Calu3 (cell line): Measurements from ENCODE around the gene GPR158. TPM values are rescaled to one million over a fixed set of nuclear protein-coding genes. Genes with fewer than 3 reads are reported as not detected.

ENCODE experiments used
- BruUV-seq: library from RNA; stranded (reverse); fragments of 400-500 nt; replicated peaks from 2 replicates; lab custom pipeline; 2021; lab: Mats Ljungman, UMichigan
- CTCF ChIA-PET: fragments of 300-600 bp; sonication (Branson Sonifier 250); formaldehyde crosslinking; loops from one replicate; lab custom pipeline; 2022; ENCODE audit warnings: antibody characterized with exemption; lab: Charles Lee
- DNase-seq: peaks from one replicate; pipeline ENCODE4 v3.0.0; 2022
- H3K27ac Mint-ChIP-seq: one replicate; pipeline ENCODE4 v1.8.0; 2022; ENCODE audit warnings: mixed read lengths; ENCODE audit not compliant: unreplicated experiment
- H3K27me3 Mint-ChIP-seq: one replicate; pipeline ENCODE4 v1.8.0; 2022; ENCODE audit warnings: mixed read lengths; ENCODE audit not compliant: unreplicated experiment
- H3K36me3 Mint-ChIP-seq: one replicate; pipeline ENCODE4 v1.8.0; 2022; ENCODE audit warnings: mild to moderate bottlenecking, moderate library complexity, mixed read lengths; ENCODE audit not compliant: insufficient read depth, unreplicated experiment
- H3K4me1 Mint-ChIP-seq: one replicate; pipeline ENCODE4 v1.8.0; 2022; ENCODE audit warnings: mild to moderate bottlenecking, low read depth, mixed read lengths; ENCODE audit not compliant: unreplicated experiment
- H3K4me3 Mint-ChIP-seq: one replicate; pipeline ENCODE4 v1.8.0; 2022; ENCODE audit warnings: mild to moderate bottlenecking, low read depth, moderate library complexity, mixed read lengths; ENCODE audit not compliant: unreplicated experiment
- H3K9me3 Mint-ChIP-seq: one replicate; pipeline ENCODE4 v1.8.0; 2022; ENCODE audit warnings: low read depth, mixed read lengths; ENCODE audit not compliant: unreplicated experiment
- CTCF ChIP-seq: fragments of 200-600 bp; IDR thresholded peaks from one replicate; pipeline ENCODE4 v1.8.0; 2022; ENCODE audit warnings: antibody characterized with exemption; ENCODE audit not compliant: unreplicated experiment
- intact Hi-C: fragments of 100-400 bp; cut with micrococcal nuclease; formaldehyde crosslinking; loops from one replicate; pipeline ENCODE4 v1.10.0; 2022; ENCODE audit not compliant: unreplicated experiment
- total RNA-seq: library from RNA; stranded (reverse); gene quantifications from 2 replicates; pipeline ENCODE4 v1.2.3, GENCODE V29; 2022

The GPR158 gene
- total RNA-seq, 1 experiment from 2014 or later, result not detected

DNA sequence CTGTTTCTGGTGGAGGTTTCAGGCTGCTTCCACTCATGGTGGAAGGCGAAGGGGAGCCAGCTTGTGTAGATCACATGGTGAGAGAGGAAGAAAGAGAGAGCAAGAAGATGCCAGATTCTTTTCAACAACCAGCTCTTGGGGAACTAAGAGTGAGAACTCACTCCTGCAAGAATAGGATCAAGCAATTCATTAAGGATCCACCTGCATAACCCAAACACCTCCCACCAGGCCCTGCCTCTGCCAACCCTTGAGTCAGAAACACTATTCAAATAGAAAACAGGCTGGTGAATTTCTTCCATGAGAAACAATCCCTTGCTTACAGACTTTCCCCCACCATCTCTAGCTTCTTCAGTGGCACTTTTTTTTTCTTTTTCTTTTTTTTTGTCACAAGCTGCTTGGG, 317.2 kb downstream of the GPR158 start:
- no peak for DNase-seq
- Mint-ChIP-seq H3K4me3 (no peak overlapping the region), H3K4me1 (peaks cover 38% of the 10 kb centered on the region), H3K36me3 (peaks cover 5% of the 10 kb centered on the region), H3K9me3 (no peaks in the 10 kb centered on the region), H3K27me3 (peaks cover 9% of the 10 kb centered on the region), H3K27ac (peak overlapping the region; percentile 63)
- BruUV-seq, result no TSS peak
- CTCF ChIA-PET, result no interaction called here
- TF ChIP-seq CTCF, result no peak
- intact Hi-C loops, result no loop called here

GRCh38 chr10:25492680-25493079, 317.9 kb downstream of the GPR158 start:
- H3K4me3 Mint-ChIP-seq, result no peak overlapping the region
- H3K9me3 Mint-ChIP-seq, result no peaks in the 10 kb centered on the region
- CTCF ChIA-PET, result no interaction called here
- peaks cover 9% of the 10 kb centered on the region for H3K27me3 Mint-ChIP-seq
- intact Hi-C loops, result no loop called here
- DNase-seq, result no peak
- BruUV-seq, result no TSS peak
- H3K4me1 Mint-ChIP-seq, result peaks cover 38% of the 10 kb centered on the region
- peak overlapping the region; percentile 63 for H3K27ac Mint-ChIP-seq
- peaks cover 5% of the 10 kb centered on the region for H3K36me3 Mint-ChIP-seq
- TF ChIP-seq CTCF, result no peak

DNA sequence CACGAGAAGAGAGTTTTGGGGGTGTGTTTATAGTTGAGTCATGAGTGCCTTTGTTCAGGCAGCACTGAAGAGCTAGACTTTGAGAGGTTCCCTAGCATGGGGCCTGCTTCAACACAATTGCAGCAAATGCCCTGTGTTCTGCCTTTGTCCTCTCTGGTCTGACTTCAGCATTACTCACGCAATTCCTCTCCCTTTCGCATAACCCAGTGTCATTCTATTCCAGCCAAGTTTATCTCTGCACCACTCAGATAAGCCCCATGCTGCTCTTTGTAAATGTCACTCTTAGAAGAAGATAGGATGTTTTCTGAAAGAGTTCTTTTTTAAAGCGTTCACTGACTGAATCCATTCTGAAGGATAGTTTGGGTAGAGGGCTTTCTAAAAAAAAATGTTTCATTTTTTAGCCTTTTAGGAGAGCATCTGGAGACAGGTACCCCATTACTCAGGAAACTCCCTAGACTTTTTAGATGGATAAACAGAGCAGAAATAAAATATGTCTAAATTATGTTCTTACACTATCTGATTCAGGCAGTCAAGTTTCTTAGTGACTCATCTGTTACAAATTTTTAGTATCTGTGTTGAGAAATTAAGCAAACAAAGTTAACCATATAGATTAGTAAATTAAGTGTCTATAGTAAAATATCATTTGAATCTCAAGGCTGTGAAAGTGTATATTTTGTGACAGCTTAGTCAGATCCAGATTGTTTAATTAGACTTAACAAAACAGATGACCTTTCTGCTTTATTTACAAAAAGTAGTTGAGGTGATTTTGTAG, 318.5 kb downstream of the GPR158 start:
- TF ChIP-seq CTCF, result no peak
- Mint-ChIP-seq H3K4me3 (no peak overlapping the region), H3K36me3 (peaks cover 5% of the 10 kb centered on the region), H3K27ac (peak overlapping the region; percentile 63), H3K9me3 (no peaks in the 10 kb centered on the region), H3K4me1 (peaks cover 38% of the 10 kb centered on the region), H3K27me3 (peaks cover 9% of the 10 kb centered on the region)
- no TSS peak for BruUV-seq
- CTCF ChIA-PET, result no interaction called here
- intact Hi-C loops, result no loop called here
- DNase-seq, result peak; percentile 41

DNA sequence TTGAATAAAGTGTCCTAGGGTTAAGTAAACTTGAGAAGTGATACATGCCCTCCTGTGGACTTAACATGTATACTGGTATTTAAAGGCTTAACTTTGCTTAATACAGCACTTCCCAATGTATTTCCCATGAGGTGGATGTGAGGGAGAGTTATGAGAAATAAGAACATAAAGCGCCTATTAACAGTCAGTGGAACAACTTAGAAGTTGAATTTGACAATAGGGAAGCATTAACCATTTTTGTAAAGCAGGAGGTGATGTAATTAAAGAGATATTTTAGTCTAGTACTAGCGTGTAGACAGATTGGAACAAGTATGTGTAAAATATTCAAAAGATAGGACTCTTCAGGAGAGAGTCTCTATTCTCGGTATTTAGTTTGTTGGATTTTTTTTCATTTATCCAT, 322.4 kb downstream of the GPR158 start:
- intact Hi-C loops, result no loop called here
- BruUV-seq, result no TSS peak
- no peak for DNase-seq
- Mint-ChIP-seq H3K4me1 (peaks cover 30% of the 10 kb centered on the region), H3K36me3 (peaks cover under 1% of the 10 kb centered on the region), H3K27me3 (peaks cover 9% of the 10 kb centered on the region), H3K4me3 (no peak overlapping the region), H3K27ac (no peak overlapping the region), H3K9me3 (no peaks in the 10 kb centered on the region)
- TF ChIP-seq CTCF, result no peak
- CTCF ChIA-PET, result interaction anchor here (1.5 kb wide), 1 partner anchor 10 kb away, joined by 3 read pairs; no protein-coding TSS in a partner anchor
